ENCODE data around the gene MXRA8. TPM values are rescaled to one million over a fixed set of nuclear protein-coding genes. Genes with fewer than 3 reads are reported as not detected.

Gene MXRA8
- total RNA-seq, 1 experiment from 2014 or later, result 25.3 TPM

GRCh38 chr1:1401457-1402010 lies 43.2 kb upstream of the MXRA8 start:
- peaks cover 41% of the 10 kb centered on the region for H3K4me1 ChIP-seq (ENCODE audit: insufficient read depth, low read length)
- no peak overlapping the region for H2AFZ ChIP-seq (ENCODE audit: low read length)
- H3K9ac ChIP-seq (ENCODE audit: low read length), result no peak overlapping the region
- no peaks in the 10 kb centered on the region for H3K9me3 ChIP-seq (ENCODE audit: low read length)
- no peak for DNase-seq
- H3K36me3 ChIP-seq (ENCODE audit: low read depth, low read length), result peaks cover 47% of the 10 kb centered on the region
- BruUV-seq (replicated peaks), result no TSS peak
- H3K4me3 ChIP-seq (ENCODE audit: low read length), result peak overlapping the region; percentile 94; the same call in 1 of the 2 replicates
- H3K4me2 ChIP-seq (ENCODE audit: low read length), result peak overlapping the region; percentile 92
- peaks cover 82% of the 10 kb centered on the region for H3K79me2 ChIP-seq (ENCODE audit: low read length)
- POLR2A ChIA-PET (ENCODE audit: unreplicated experiment), result interaction anchor here (0.6 kb wide), 1 partner anchor 26 kb away, joined by 3 read pairs; the partner anchor contains the start of gene AURKAIP1
- no peaks in the 10 kb centered on the region for H3K27me3 ChIP-seq (ENCODE audit: low read length)
- CTCF ChIA-PET, result interaction anchor here (1.0 kb wide), 2 partner anchors 39 to 53 kb away, joined by 4 to 11 read pairs; no protein-coding TSS in a partner anchor
- peaks cover 4% of the 10 kb centered on the region for H3F3A ChIP-seq (ENCODE audit: low read length, unreplicated experiment)
- no peaks in the 10 kb centered on the region for H3K9me2 ChIP-seq (replicated peaks; ENCODE audit: low read length)
- no peak for ATAC-seq
- no peak for TF ChIP-seq EZH2phosphoT487 (IDR thresholded peaks at IDR 0.05; ENCODE audit: borderline replicate concordance, low read length)
- no peak for TF ChIP-seq CTCF (conservative IDR thresholded peaks at IDR 0.05; ENCODE audit: low read depth, low read length)
- no peak for TF ChIP-seq EZH2 (IDR thresholded peaks at IDR 0.05; ENCODE audit: low read length, unreplicated experiment)
- H4K20me1 ChIP-seq (ENCODE audit: low read length), result no peaks in the 10 kb centered on the region
- intact Hi-C loops (cut with micrococcal nuclease), result no loop called here
- no peak overlapping the region for H3K27ac ChIP-seq (ENCODE audit: low read length)

GRCh38 chr1:1400576-1401456 lies 42.5 kb upstream of the MXRA8 start:
- TF ChIP-seq EZH2phosphoT487 (IDR thresholded peaks at IDR 0.05; ENCODE audit: borderline replicate concordance, low read length) (no peak), CTCF (conservative IDR thresholded peaks at IDR 0.05; ENCODE audit: low read depth, low read length) (no peak)
- peak overlapping the region; percentile 98; the same call in 1 of the 2 replicates for H3K9ac ChIP-seq (ENCODE audit: low read length)
- POLR2A ChIA-PET (ENCODE audit: unreplicated experiment), result interaction anchor here (0.6 kb wide), 2 partner anchors 125 to 380 kb away, joined by 10 to 14 read pairs; no protein-coding TSS in a partner anchor
- ATAC-seq (no peak), DNase-seq (no peak)
- peaks cover 78% of the 10 kb centered on the region for H3K79me2 ChIP-seq (ENCODE audit: low read length)
- no peaks in the 10 kb centered on the region for H3K27me3 ChIP-seq (ENCODE audit: low read length)
- peak overlapping the region; percentile 52; the same call in 1 of the 2 replicates for H3K27ac ChIP-seq (ENCODE audit: low read length)
- BruUV-seq (replicated peaks), result no TSS peak
- H3K4me2 ChIP-seq (ENCODE audit: low read length), result peak overlapping the region; percentile 92
- intact Hi-C loops (cut with micrococcal nuclease), result no loop called here
- CTCF ChIA-PET, result interaction anchor here (0.5 to 1.3 kb wide), 2 partner anchors 104 to 105 kb away, joined by 4 to 5 read pairs; no protein-coding TSS in a partner anchor
- no peaks in the 10 kb centered on the region for H4K20me1 ChIP-seq (ENCODE audit: low read length)
- H3K4me1 ChIP-seq (ENCODE audit: insufficient read depth, low read length), result peaks cover 35% of the 10 kb centered on the region
- no peaks in the 10 kb centered on the region for H3K9me2 ChIP-seq (replicated peaks; ENCODE audit: low read length)
- H3K9me3 ChIP-seq (ENCODE audit: low read length), result no peaks in the 10 kb centered on the region
- no peak overlapping the region for H2AFZ ChIP-seq (ENCODE audit: low read length)
- H3K36me3 ChIP-seq (ENCODE audit: low read depth, low read length), result peaks cover 45% of the 10 kb centered on the region
- H3F3A ChIP-seq (ENCODE audit: low read length, unreplicated experiment), result peaks cover 3% of the 10 kb centered on the region
- H3K4me3 ChIP-seq (ENCODE audit: low read length), result peak overlapping the region; percentile 94

All from PC-3 (cell line).